PFSK-1 (cell line): Measurements from ENCODE around the gene DCBLD2.

Experiments
- POLR2AphosphoS5 ChIP-seq: IDR thresholded peaks from 2 replicates; pipeline ENCODE4 v1.6.1; 2012; ENCODE audit warnings: low read depth, mild to moderate bottlenecking, control low read depth, low read length, moderate library complexity
- TAF1 ChIP-seq: IDR thresholded peaks from 2 replicates; pipeline ENCODE4 v1.6.1; 2012; ENCODE audit warnings: low read length, control low read depth, borderline replicate concordance; ENCODE audit not compliant: insufficient read depth

DNA sequence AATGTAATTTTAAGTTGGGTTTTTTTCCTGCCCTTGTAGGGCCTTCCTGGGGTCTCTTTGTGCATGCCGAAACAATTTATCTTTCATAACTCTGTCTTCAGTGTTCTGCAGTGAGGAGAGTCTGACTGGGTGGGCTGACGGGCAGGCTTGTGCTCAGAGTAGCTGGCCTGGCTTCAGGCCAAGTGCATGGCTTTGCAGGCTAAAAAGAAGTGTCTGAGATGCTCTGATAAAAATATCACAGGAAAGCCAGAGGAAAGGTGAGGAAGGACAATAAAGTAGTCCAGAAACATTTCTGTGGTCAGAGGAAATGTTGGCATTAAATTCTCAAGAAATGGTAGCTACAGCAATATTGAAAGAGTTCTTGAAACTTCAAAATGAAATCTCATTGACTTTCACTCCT lies 112.8 kb downstream of the DCBLD2 start:
- TF ChIP-seq POLR2AphosphoS5 = no peak
- TF ChIP-seq TAF1 = no peak
